PFSK-1 (cell line): ENCODE results near the gene ESR2.

Source experiments
- FOXP2 ChIP-seq: optimal IDR thresholded peaks from 2 replicates; pipeline ENCODE3; 2011; ENCODE audit warnings: borderline replicate concordance, control low read depth, inconsistent platforms; ENCODE audit not compliant: insufficient read depth; ENCODE audit errors: extremely low read length, extremely low read depth
- POLR2AphosphoS5 ChIP-seq: IDR thresholded peaks from 2 replicates; pipeline ENCODE4 v1.6.1; 2012; ENCODE audit warnings: low read depth, mild to moderate bottlenecking, control low read depth, low read length, moderate library complexity
- REST ChIP-seq, 2 experiments: IDR thresholded peaks; 2 replicates each; pipeline versions ENCODE4 v1.6.1 to v1.8.0; 2011 to 2012; ENCODE audit warnings: low read depth in 2 of 2, low read length in 2 of 2, control low read depth in 1 of 2, inconsistent platforms in 1 of 2, mild to moderate bottlenecking in 1 of 2, moderate library complexity in 1 of 2; ENCODE audit not compliant: insufficient read depth in 1 of 2
- SIN3A ChIP-seq: IDR thresholded peaks from 2 replicates; pipeline ENCODE4 v1.6.1; 2012; ENCODE audit warnings: mild to moderate bottlenecking, low read length, moderate library complexity, borderline replicate concordance; ENCODE audit not compliant: insufficient read depth
- TAF1 ChIP-seq: IDR thresholded peaks from 2 replicates; pipeline ENCODE4 v1.6.1; 2012; ENCODE audit warnings: low read length, control low read depth, borderline replicate concordance; ENCODE audit not compliant: insufficient read depth

- no peak for TF ChIP-seq FOXP2
- TF ChIP-seq POLR2AphosphoS5 = no peak
- TF ChIP-seq REST (IDR thresholded peaks at IDR 0.05; ENCODE audit: insufficient read depth in 1 of 2, low read depth in 2 of 2, low read length in 2 of 2) = no peak
- TF ChIP-seq TAF1 = no peak
- TF ChIP-seq SIN3A = no peak
These were observed 213.7 kb downstream of the ESR2 start for GRCh38 chr14:64080452-64080851.
